Peyer's patch (tissue), 4 donors: Measurements from ENCODE around the gene KRT85.

Experiments
- CTCF ChIP-seq, 6 experiments: fragments of 450-650 bp in 4 of 6; fragments of 200-600 bp in 2 of 6; sonication (generic) in 1 of 6; IDR thresholded peaks; one replicate each; pipeline ENCODE4 v1.5.1; 2017 to 2019; ENCODE audit warnings: antibody characterized with exemption in 6 of 6, mild to moderate bottlenecking in 3 of 6, moderate library complexity in 1 of 6
- POLR2A ChIP-seq, 2 donors: fragments of 450-650 bp; IDR thresholded peaks; one replicate each; pipeline ENCODE4 v1.5.1; 2017; ENCODE audit warnings: antibody characterized with exemption in 2 of 2, mild to moderate bottlenecking in 2 of 2, moderate library complexity in 2 of 2

GRCh38 chr12:52379536-52379935 lies 12.3 kb upstream of the KRT85 start:
- TF ChIP-seq CTCF (IDR thresholded peaks at IDR 0.05) (no peak), POLR2A (IDR thresholded peaks at IDR 0.05) (no peak)
